Testis (tissue), 3 donors: ENCODE results near the gene HMMR. TPM values are rescaled to one million over a fixed set of nuclear protein-coding genes. Genes with fewer than 3 reads are reported as not detected.

Experiments used
- DNase-seq: peaks from one replicate; pipeline ENCODE4 v3.0.0-alpha.2; 2019
- H3K27ac ChIP-seq, 2 donors: fragments of 200-600 bp; sonication (generic); one replicate each; pipeline ENCODE4 v1.5.1; 2019
- H3K27me3 ChIP-seq: fragments of 200-600 bp; sonication (generic); one replicate; pipeline ENCODE4 v1.5.1; 2019
- H3K36me3 ChIP-seq: fragments of 200-600 bp; sonication (generic); one replicate; pipeline ENCODE4 v1.5.1; 2017; ENCODE audit warnings: low read depth; ENCODE audit errors: missing control alignments
- H3K4me1 ChIP-seq: fragments of 200-600 bp; sonication (generic); one replicate; pipeline ENCODE4 v1.5.1; 2019
- H3K4me3 ChIP-seq, 2 donors: fragments of 200-600 bp; sonication (generic); one replicate each; pipeline ENCODE4 v1.5.1; 2017 to 2019
- H3K9me3 ChIP-seq: fragments of 200-600 bp; sonication (generic); one replicate; pipeline ENCODE4 v1.5.1; 2017
- POLR2A ChIP-seq: fragments of 450-650 bp; IDR thresholded peaks from one replicate; pipeline ENCODE4 v1.6.1; 2017; ENCODE audit warnings: antibody characterized with exemption, mild to moderate bottlenecking, moderate library complexity
- WGBS, 2 donors: methylation state at CpG; one replicate each; pipeline ENCODE4 v1.1.5; 2018; 5-methylcytosine and 5-hydroxymethylcytosine counted together
- intact Hi-C: fragments of 100-400 bp; cut with DNase I; formaldehyde crosslinking; loops from one replicate; pipeline ENCODE4 v1.15.1; 2023; ENCODE audit warnings: low total_unique reads
- polyA plus RNA-seq: library from polyadenylated mRNA; stranded (reverse); fragments of 350-450 nt; fragmentation: Illumina TruSeq; extraction: RNeasy Lipid Tissue Mini Kit (QIAGEN cat#74804); gene quantifications from one replicate; pipeline ENCODE4 v1.2.3, GENCODE V29; 2014; ENCODE audit warnings: low read depth, low replicate concordance; ENCODE audit not compliant: insufficient read depth
- total RNA-seq, 2 donors: library from RNA; depleted of rRNA; stranded (reverse); fragments of >200 nt; gene quantifications; one replicate each; pipeline ENCODE4 v1.2.3, GENCODE V29; 2016
- TF ChIP-seq, protein P1 (sequence below), 3 experiments: fragments of 450-650 bp in 2 of 3; fragments of 200-600 bp in 1 of 3; sonication (generic) in 1 of 3; IDR thresholded peaks; one replicate each; pipeline ENCODE4 v1.5.1; 2016 to 2019; ENCODE audit warnings: antibody characterized with exemption in 3 of 3, mild to moderate bottlenecking in 2 of 3, moderate library complexity in 1 of 3

HMMR gene
- total and polyA plus RNA-seq, 3 donors from 2014 or later: 11.5 to 20.9 (median 14.5) TPM

DNA sequence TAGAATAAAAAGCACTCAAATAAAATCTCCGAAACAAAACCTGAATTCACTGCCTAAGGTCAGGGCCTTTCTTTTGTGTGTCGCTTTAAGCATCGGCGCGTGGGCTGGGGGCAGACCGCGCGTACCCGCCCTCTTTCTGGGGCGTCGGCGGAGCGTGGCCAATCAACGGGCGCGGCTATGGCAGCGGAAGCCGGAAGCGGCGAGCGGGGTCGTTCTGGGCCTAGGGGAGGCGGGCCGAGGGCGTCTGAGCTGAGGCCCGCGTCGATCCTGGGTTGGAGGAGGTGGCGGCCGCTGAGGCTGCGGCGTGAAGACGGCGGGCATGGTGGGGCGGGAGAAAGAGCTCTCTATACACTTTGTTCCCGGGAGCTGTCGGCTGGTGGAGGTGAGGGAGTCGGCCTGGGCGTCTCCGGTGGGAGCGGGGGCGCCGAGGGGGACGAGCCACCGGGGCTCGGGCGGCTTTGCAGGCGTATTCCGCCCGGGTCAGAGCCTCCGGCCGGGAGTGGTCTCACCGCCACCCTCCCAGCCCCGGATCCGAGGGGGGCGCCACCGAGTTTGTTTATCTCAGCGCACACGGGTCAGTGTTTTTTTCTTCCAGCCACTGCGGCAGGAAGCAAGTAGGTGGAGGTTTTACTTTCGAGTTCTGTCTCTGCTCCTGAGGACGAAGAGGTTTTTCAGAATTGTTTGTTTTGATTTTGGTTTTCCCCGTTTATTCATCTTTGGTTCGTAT lies 45.1 kb downstream of the HMMR start, which contains the start of gene MAT2B:
Gene MAT2B, plus strand, starts transcription at position 252 of the 727 bp plus-strand sequence. Its CDS starts 68 bp downstream, at position 320.
- intact Hi-C loops: loop anchor here (10.0 kb wide), 1 partner anchor 51 kb away; no protein-coding TSS in a partner anchor
- TF ChIP-seq, protein P1, sequence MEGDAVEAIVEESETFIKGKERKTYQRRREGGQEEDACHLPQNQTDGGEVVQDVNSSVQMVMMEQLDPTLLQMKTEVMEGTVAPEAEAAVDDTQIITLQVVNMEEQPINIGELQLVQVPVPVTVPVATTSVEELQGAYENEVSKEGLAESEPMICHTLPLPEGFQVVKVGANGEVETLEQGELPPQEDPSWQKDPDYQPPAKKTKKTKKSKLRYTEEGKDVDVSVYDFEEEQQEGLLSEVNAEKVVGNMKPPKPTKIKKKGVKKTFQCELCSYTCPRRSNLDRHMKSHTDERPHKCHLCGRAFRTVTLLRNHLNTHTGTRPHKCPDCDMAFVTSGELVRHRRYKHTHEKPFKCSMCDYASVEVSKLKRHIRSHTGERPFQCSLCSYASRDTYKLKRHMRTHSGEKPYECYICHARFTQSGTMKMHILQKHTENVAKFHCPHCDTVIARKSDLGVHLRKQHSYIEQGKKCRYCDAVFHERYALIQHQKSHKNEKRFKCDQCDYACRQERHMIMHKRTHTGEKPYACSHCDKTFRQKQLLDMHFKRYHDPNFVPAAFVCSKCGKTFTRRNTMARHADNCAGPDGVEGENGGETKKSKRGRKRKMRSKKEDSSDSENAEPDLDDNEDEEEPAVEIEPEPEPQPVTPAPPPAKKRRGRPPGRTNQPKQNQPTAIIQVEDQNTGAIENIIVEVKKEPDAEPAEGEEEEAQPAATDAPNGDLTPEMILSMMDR (IDR thresholded peaks at IDR 0.05): peak in 1 of 3 experiments; percentile 11
- TF ChIP-seq POLR2A: peak; percentile 27

DNA sequence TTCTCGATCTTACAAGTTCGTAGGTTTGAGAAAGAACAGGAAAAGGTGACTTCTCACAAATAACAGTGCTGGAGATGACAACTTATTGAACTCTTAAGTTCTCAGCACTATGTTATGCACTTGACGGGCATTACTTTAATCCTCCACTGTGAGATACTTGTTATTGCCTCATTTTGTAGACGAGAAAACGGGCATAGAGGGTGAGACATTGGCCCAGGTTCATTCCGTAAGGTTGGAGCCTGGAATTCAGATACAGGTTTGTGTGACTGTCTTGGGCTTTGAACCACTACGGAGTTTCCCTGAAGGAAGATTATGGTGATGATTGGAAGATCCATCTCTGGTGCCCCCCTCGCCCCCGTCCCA lies 45.6 kb downstream of the HMMR start:
- intact Hi-C loops: loop anchor here (10.0 kb wide), 1 partner anchor 51 kb away; no protein-coding TSS in a partner anchor
- TF ChIP-seq, protein P1 (IDR thresholded peaks at IDR 0.05): no peak
- no peak for TF ChIP-seq POLR2A
- H3K4me1 ChIP-seq: peaks cover 29% of the 10 kb centered on the region

More for the DNA sequence above, 45.1 kb downstream of the HMMR start, which contains the start of gene MAT2B:
- 0 to 1% methylated on average over 47 to 50 of the region's 64 CpGs for WGBS, 2 donors
- Histone ChIP-seq H3K9me3 (no peaks in the 10 kb centered on the region), H3K4me3 (peak within 1 kb of the TSS; percentile 84 to 85), H3K27ac (peak within 1 kb of the TSS; percentile 94 to 98), H3K27me3 (no peaks in the 10 kb centered on the region), H3K4me1 (peaks cover 29% of the 10 kb centered on the region), H3K36me3 (no peaks in the 10 kb centered on the region)
- peak; percentile 97 for DNase-seq

DNA sequence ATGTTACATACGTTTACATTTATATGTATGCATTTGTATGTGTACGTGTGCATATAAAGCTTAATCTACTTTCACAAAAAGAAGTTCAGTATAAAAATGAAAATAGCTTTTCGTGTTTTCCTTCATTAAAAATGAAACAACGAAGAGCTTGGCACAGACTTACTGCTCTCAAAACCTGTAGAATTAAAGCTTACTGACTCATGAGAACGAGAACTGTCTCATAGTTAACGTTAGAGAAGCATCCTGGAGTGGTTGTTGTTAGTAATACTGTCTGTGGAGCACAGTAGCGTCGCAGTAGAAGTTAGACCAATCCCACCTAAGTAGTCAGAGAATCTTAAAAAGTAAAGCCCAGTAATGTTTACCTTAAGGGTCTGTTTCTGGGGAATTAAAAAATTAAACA lies 46.3 kb downstream of the HMMR start:
- DNase-seq: no peak
- peaks cover 29% of the 10 kb centered on the region for H3K4me1 ChIP-seq
- intact Hi-C loops: loop anchor here (10.0 kb wide), 1 partner anchor 52 kb away; no protein-coding TSS in a partner anchor
- H3K4me3 ChIP-seq: peak overlapping the region; percentile 84 to 85
- H3K27ac ChIP-seq: peak overlapping the region; percentile 94 to 98
- no peaks in the 10 kb centered on the region for H3K27me3 ChIP-seq
- 1 to 4% methylated on average over 8 of the region's 8 CpGs for WGBS, 2 donors
- no peaks in the 10 kb centered on the region for H3K9me3 ChIP-seq
- H3K36me3 ChIP-seq: no peaks in the 10 kb centered on the region
- TF ChIP-seq, protein P1 (IDR thresholded peaks at IDR 0.05): no peak
- no peak for TF ChIP-seq POLR2A

More for the DNA sequence above, 45.6 kb downstream of the HMMR start:
- Histone ChIP-seq H3K9me3 (no peaks in the 10 kb centered on the region), H3K27me3 (no peaks in the 10 kb centered on the region), H3K36me3 (no peaks in the 10 kb centered on the region), H3K4me3 (peak overlapping the region; percentile 84 to 85), H3K27ac (peak overlapping the region; percentile 94 to 98)
- 0 to 1% methylated on average over 9 of the region's 9 CpGs for WGBS, 2 donors
- no peak for DNase-seq

DNA sequence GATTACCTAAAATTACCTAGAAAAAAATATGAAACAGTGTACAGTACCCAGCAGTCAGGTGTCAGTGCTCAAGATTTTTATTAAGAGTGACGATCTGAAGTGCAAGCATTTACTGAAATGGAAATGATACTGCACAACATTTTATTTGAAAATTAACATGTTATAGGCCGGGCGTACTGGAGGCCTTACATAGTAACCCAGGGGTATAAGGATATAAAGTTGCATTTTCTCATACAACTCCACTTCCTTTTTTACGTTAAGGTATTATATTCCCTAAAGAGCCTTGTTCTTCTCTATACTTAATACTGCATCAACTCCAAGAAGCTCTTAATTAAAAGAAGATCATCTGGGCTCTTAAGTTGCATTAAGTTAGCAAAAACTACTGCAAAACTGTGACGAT lies 48.3 kb downstream of the HMMR start:
- Histone ChIP-seq H3K4me3 (no peak overlapping the region), H3K9me3 (no peaks in the 10 kb centered on the region), H3K27ac (peak overlapping the region; percentile 36 to 76), H3K27me3 (no peaks in the 10 kb centered on the region), H3K36me3 (no peaks in the 10 kb centered on the region), H3K4me1 (peaks cover 29% of the 10 kb centered on the region)
- no peak for DNase-seq
- 17 to 26% methylated on average over 5 of the region's 5 CpGs for WGBS, 2 donors
- intact Hi-C loops: loop anchor here (10.0 kb wide), 1 partner anchor 54 kb away; no protein-coding TSS in a partner anchor
- TF ChIP-seq, protein P1 (IDR thresholded peaks at IDR 0.05): no peak
- no peak for TF ChIP-seq POLR2A
